ENCODE measurements around the gene THSD4.

Gene THSD4

DNA sequence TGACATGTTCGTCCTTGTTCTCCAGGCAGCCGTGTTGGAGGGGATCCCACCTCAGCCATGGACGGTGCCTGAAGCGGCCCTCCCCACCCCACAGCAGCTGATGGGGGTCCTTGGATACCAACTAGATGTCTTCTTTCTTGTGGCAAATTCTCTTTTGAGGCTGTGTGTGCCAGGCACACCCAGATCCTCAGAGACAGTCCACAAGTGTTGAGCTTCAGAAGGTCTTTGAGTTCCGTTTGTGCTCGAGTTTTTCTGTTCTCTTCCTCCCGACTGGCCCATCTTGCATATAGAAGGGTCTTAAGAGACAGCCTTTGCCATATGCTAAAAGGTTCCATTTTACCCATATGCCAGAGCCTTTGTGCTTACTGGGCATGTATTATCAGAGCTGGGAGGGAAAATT is 227.4 kb downstream of the THSD4 start:
- Histone ChIP-seq H3K27me3 (ENCODE audit: insufficient read depth, poor library complexity, severe bottlenecking) (no peaks in the 10 kb centered on the region), H3K27ac (replicated peaks) (no peak overlapping the region), H3K4me3 (replicated peaks; ENCODE audit: insufficient read depth, low read length) (no peak overlapping the region)
- TF ChIP-seq REST (IDR thresholded peaks at IDR 0.05; ENCODE audit: insufficient replicate concordance, low read depth) (no peak), SPI1 (IDR thresholded peaks at IDR 0.05; ENCODE audit: borderline replicate concordance, low read depth) (no peak), POLR2AphosphoS5 (IDR thresholded peaks at IDR 0.05; ENCODE audit: low read depth) (no peak), GABPA (IDR thresholded peaks at IDR 0.05; ENCODE audit: low read depth) (no peak), CTCF (IDR thresholded peaks at IDR 0.05; ENCODE audit: insufficient read depth, low read length) (no peak)
- no peak for DNase-seq (ENCODE audit: low read depth in 1 of 2, low spot score in 1 of 2)

- TF ChIP-seq REST (IDR thresholded peaks at IDR 0.05; ENCODE audit: insufficient replicate concordance, low read depth) (no peak), POLR2AphosphoS5 (IDR thresholded peaks at IDR 0.05; ENCODE audit: low read depth) (no peak), CTCF (IDR thresholded peaks at IDR 0.05; ENCODE audit: insufficient read depth, low read length) (no peak), SPI1 (IDR thresholded peaks at IDR 0.05; ENCODE audit: borderline replicate concordance, low read depth) (no peak), GABPA (IDR thresholded peaks at IDR 0.05; ENCODE audit: low read depth) (no peak)
- no peak for DNase-seq (ENCODE audit: low read depth in 1 of 2, low spot score in 1 of 2)
- Histone ChIP-seq H3K27me3 (ENCODE audit: insufficient read depth, poor library complexity, severe bottlenecking) (no peaks in the 10 kb centered on the region), H3K4me3 (replicated peaks; ENCODE audit: insufficient read depth, low read length) (no peak overlapping the region), H3K27ac (replicated peaks) (no peak overlapping the region)
Measured at GRCh38 chr15:71344316-71344715, 229.0 kb downstream of the THSD4 start.

DNA sequence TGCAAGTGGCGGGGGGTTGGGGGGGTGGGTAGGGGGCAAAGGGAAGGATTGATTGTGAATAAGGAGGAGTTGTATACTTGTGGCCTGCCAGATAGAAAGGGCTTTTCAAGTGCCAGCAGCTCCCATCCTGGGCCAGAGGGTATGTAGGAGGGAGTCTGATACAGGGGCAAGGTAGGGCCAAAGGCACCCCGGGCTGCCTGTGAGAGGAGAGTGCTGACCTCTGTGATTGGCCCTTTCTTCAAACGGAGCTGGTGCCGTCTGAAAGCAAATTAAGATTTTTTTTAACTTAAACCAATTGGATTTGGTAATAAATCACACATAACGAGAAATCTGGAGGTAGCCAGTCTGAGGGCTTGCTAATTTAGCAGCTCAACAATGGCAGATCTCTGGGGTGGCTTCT is 229.9 kb downstream of the THSD4 start:
- Histone ChIP-seq H3K27me3 (ENCODE audit: insufficient read depth, poor library complexity, severe bottlenecking) (no peaks in the 10 kb centered on the region), H3K4me3 (replicated peaks; ENCODE audit: insufficient read depth, low read length) (no peak overlapping the region), H3K27ac (replicated peaks) (no peak overlapping the region)
- no peak for DNase-seq (ENCODE audit: low read depth in 1 of 2, low spot score in 1 of 2)
- TF ChIP-seq GABPA (IDR thresholded peaks at IDR 0.05; ENCODE audit: low read depth) (no peak), REST (IDR thresholded peaks at IDR 0.05; ENCODE audit: insufficient replicate concordance, low read depth) (no peak), CTCF (IDR thresholded peaks at IDR 0.05; ENCODE audit: insufficient read depth, low read length) (no peak), SPI1 (IDR thresholded peaks at IDR 0.05; ENCODE audit: borderline replicate concordance, low read depth) (no peak), POLR2AphosphoS5 (IDR thresholded peaks at IDR 0.05; ENCODE audit: low read depth) (no peak)

Data from HL-60 (cell line).